A673 (cell line): Measurements from ENCODE around the gene LTC4S. TPM values are rescaled to one million over a fixed set of nuclear protein-coding genes. Genes with fewer than 3 reads are reported as not detected.

Source experiments
- BruUV-seq: library from RNA; stranded (reverse); fragments of 400-500 nt; replicated peaks from 2 replicates; lab custom pipeline; 2021; lab: Mats Ljungman, UMichigan
- CTCF ChIA-PET: fragments of 300-600 bp; sonication (Branson Sonifier 250); formaldehyde crosslinking; loops from one replicate; lab custom pipeline; 2022; ENCODE audit warnings: antibody characterized with exemption; lab: Charles Lee
- POLR2A ChIA-PET: fragments of 300-600 bp; sonication (Branson Sonifier 250); formaldehyde crosslinking; loops from one replicate; lab custom pipeline; 2022; ENCODE audit warnings: antibody characterized with exemption; ENCODE audit not compliant: low non-redundant PET; lab: Charles Lee
- DNase-seq: peaks from one replicate; pipeline ENCODE4 v3.0.0-alpha.2; 2015; ENCODE audit warnings: low spot score
- H3K27ac ChIP-seq: fragments of 200-600 bp; sonication (generic); 2 replicates; pipeline ENCODE4 v1.5.1; 2016; ENCODE audit warnings: mixed run types, low read depth, mild to moderate bottlenecking, mixed read lengths, antibody characterized with exemption, low read length; ENCODE audit not compliant: poor library complexity, severe bottlenecking
- H3K27me3 ChIP-seq: fragments of 200-600 bp; sonication (generic); replicated peaks from 2 replicates; pipeline ENCODE4 v1.6.1; 2017; ENCODE audit warnings: mixed run types, low read depth, mild to moderate bottlenecking, mixed read lengths, antibody characterized with exemption, low read length; ENCODE audit not compliant: insufficient read depth, poor library complexity
- H3K36me3 ChIP-seq: fragments of 200-600 bp; sonication (generic); 2 replicates; pipeline ENCODE4 v1.6.1; 2016; ENCODE audit warnings: mixed run types, mild to moderate bottlenecking, mixed read lengths, antibody characterized with exemption, low read length; ENCODE audit not compliant: insufficient read depth, poor library complexity, severe bottlenecking
- H3K4me1 ChIP-seq: fragments of 200-600 bp; sonication (generic); 2 replicates; pipeline ENCODE4 v1.6.1; 2017; ENCODE audit warnings: mixed run types, mild to moderate bottlenecking, mixed read lengths, antibody characterized with exemption, low read length; ENCODE audit not compliant: insufficient read depth, poor library complexity, severe bottlenecking
- H3K4me3 ChIP-seq: fragments of 200-600 bp; sonication (generic); 2 replicates; pipeline ENCODE4 v1.5.1; 2016; ENCODE audit warnings: low read depth, mixed run types, mild to moderate bottlenecking, mixed read lengths, low read length; ENCODE audit not compliant: poor library complexity, severe bottlenecking
- H3K9me3 ChIP-seq: fragments of 200-600 bp; sonication (generic); 2 replicates; pipeline ENCODE4 v1.6.1; 2016; ENCODE audit warnings: mixed run types, low read depth, mild to moderate bottlenecking, mixed read lengths, antibody characterized with exemption, low read length; ENCODE audit not compliant: poor library complexity, severe bottlenecking
- CTCF ChIP-seq: fragments of 300-800, 200-600 bp; sonication (generic); conservative IDR thresholded peaks from 2 replicates; pipeline ENCODE4 v1.5.1; 2017; ENCODE audit warnings: low read depth, mild to moderate bottlenecking, antibody characterized with exemption, low read length, moderate library complexity, mixed read lengths
- EZH2 ChIP-seq: fragments of 200-600 bp; sonication (generic); IDR thresholded peaks from 2 replicates; pipeline ENCODE4 v1.6.1; 2017; ENCODE audit warnings: borderline replicate concordance, low read depth, mild to moderate bottlenecking, mixed read lengths, antibody characterized with exemption, low read length; ENCODE audit not compliant: poor library complexity, severe bottlenecking
- intact Hi-C: fragments of 100-400 bp; cut with micrococcal nuclease; formaldehyde crosslinking; loops from one replicate; pipeline ENCODE4 v1.10.0; 2022; ENCODE audit not compliant: unreplicated experiment
- total RNA-seq: library from RNA; stranded (reverse); gene quantifications from 2 replicates; pipeline ENCODE4 v1.2.3, GENCODE V29; 2021

LTC4S gene
- total RNA-seq, 1 experiment from 2014 or later: 0.58 TPM

DNA sequence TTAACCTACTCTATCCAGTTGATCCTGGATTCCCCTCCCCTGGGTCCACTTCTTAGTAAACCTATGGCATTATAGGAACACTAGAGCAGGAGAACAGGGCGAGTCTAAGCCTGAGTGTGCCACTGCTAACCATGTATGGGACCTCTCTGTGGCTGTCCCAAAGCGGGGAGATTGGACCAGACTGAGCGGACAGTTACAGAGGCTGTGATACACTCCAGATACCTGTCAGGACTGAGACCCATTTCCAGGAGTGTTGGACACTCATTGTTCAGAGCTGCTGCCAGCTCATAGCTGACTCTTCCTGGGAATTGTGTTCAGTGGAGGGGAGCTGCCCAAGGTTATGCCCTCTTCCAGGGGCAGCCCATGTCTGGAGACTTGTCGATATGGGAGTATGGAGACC lies 11.9 kb upstream of the LTC4S start:
- Histone ChIP-seq H3K27ac (no peak overlapping the region), H3K27me3 (no peaks in the 10 kb centered on the region), H3K4me1 (no peaks in the 10 kb centered on the region), H3K36me3 (peaks cover 4% of the 10 kb centered on the region), H3K9me3 (no peaks in the 10 kb centered on the region), H3K4me3 (no peak overlapping the region)
- no peak for DNase-seq
- BruUV-seq: no TSS peak
- POLR2A ChIA-PET: no interaction called here
- intact Hi-C loops: no loop called here
- TF ChIP-seq EZH2 (no peak), CTCF (no peak)
- CTCF ChIA-PET: no interaction called here

DNA sequence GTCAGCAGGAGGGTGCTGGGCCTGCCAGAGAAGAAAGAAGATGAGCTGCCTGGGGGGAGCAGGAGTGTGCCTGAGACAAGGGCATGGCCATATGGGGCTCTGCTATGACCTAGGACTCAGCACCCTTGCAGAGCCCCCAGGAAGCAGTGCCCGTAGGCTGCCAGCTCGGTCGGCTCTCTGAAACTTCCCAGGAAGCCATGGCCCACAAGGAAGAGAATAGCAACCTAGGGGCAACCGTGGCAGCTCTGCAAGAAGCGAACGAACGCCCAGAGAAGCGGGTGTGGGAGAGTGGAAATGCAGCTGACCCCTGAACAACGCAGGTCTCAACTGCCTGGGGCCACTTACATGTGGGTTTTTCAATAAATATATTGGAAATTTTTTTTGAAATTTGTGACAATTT lies 10.7 kb upstream of the LTC4S start:
- H3K4me1 ChIP-seq: no peaks in the 10 kb centered on the region
- no peak overlapping the region for H3K4me3 ChIP-seq
- ChIA-PET CTCF (no interaction called here), POLR2A (no interaction called here)
- BruUV-seq: no TSS peak
- no peaks in the 10 kb centered on the region for H3K27me3 ChIP-seq
- H3K27ac ChIP-seq: no peak overlapping the region
- TF ChIP-seq EZH2 (no peak), CTCF (no peak)
- no peaks in the 10 kb centered on the region for H3K36me3 ChIP-seq
- intact Hi-C loops: no loop called here
- no peak for DNase-seq
- H3K9me3 ChIP-seq: no peaks in the 10 kb centered on the region

- no peak for TF ChIP-seq CTCF
- no peak for TF ChIP-seq EZH2
- no TSS peak for BruUV-seq
- DNase-seq: no peak
Measured at GRCh38 chr5:179786861-179787260, 6.9 kb upstream of the LTC4S start.

More at GRCh38 chr5:179786861-179787260, 6.9 kb upstream of the LTC4S start:
- Histone ChIP-seq H3K27ac (no peak overlapping the region), H3K36me3 (no peaks in the 10 kb centered on the region), H3K27me3 (no peaks in the 10 kb centered on the region), H3K4me1 (no peaks in the 10 kb centered on the region), H3K4me3 (no peak overlapping the region), H3K9me3 (no peaks in the 10 kb centered on the region)
- ChIA-PET CTCF (no interaction called here), POLR2A (no interaction called here)
- intact Hi-C loops: no loop called here
